ENCODE results near the gene DMXL1. TPM values are rescaled to one million over a fixed set of nuclear protein-coding genes. Genes with fewer than 3 reads are reported as not detected.
A peak's percentile ranks its signal among the peaks of the same experiment; 100 is the strongest.

Gene DMXL1
- total RNA-seq, 2 donors from 2014 or later, result 47.8 to 51.8 TPM

DNA sequence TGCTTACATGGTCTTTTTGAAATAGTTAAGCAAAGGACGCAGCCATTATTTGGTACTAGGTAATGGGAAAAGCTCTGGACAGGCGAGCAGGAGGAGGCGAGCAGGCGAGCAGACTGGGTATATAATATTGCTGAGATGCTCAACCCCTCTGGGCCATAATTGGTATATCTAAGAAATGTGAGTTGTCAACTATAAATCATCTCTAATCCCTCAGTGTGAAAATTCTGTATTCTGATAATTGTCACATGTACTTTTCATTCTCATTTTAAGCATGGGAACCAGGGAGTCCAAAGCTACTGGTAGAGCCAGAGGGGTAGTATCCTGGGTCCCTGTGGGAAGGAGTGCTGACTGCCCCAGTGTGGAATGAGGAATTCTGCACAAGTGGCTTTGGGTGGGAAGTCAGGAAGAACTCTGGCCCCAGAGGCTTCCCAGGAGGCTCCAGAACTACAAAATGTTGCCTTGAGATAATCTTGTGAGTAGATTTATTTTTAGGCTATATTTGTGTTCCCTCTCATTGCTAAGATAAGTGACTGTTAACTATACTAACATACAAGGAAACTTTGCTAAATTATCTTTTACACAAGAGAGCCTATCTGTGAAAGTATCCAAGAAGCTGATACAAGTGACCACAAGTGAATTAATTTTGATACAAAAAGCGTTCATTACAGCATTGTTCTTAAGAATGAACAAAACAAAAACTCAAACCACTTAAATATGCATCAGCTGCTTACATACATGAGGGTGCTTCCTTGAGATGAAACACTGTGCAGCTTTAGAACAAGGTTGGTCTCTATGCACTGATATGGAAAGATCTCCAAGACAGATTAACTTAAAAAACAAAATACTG lies 214.4 kb downstream of the DMXL1 start:
- peaks cover 5% of the 10 kb centered on the region for H3K36me3 Mint-ChIP-seq (ENCODE audit: low read depth)
- no peak overlapping the region for H3K4me3 Mint-ChIP-seq
- no peak for DNase-seq
- H3K27me3 ChIP-seq (ENCODE audit: control insufficient read depth, insufficient read depth, low read length, poor library complexity, severe bottlenecking), result no peaks in the 10 kb centered on the region
- H3K4me1 ChIP-seq (ENCODE audit: control insufficient read depth, insufficient read depth, low read length), result peaks cover 34% of the 10 kb centered on the region
- peak overlapping the region; percentile 50 for H3K4me3 ChIP-seq (ENCODE audit: low read length)
- no peak overlapping the region for H3K9ac ChIP-seq (ENCODE audit: extremely low read depth, low read length, poor library complexity, severe bottlenecking)
- H3K27me3 Mint-ChIP-seq (ENCODE audit: insufficient read depth), result no peaks in the 10 kb centered on the region
- H3K27ac ChIP-seq (ENCODE audit: low read depth, low read length), result no peak overlapping the region
- H3K9me3 ChIP-seq (ENCODE audit: control insufficient read depth, low read length), result no peaks in the 10 kb centered on the region
- TF ChIP-seq, protein P1, sequence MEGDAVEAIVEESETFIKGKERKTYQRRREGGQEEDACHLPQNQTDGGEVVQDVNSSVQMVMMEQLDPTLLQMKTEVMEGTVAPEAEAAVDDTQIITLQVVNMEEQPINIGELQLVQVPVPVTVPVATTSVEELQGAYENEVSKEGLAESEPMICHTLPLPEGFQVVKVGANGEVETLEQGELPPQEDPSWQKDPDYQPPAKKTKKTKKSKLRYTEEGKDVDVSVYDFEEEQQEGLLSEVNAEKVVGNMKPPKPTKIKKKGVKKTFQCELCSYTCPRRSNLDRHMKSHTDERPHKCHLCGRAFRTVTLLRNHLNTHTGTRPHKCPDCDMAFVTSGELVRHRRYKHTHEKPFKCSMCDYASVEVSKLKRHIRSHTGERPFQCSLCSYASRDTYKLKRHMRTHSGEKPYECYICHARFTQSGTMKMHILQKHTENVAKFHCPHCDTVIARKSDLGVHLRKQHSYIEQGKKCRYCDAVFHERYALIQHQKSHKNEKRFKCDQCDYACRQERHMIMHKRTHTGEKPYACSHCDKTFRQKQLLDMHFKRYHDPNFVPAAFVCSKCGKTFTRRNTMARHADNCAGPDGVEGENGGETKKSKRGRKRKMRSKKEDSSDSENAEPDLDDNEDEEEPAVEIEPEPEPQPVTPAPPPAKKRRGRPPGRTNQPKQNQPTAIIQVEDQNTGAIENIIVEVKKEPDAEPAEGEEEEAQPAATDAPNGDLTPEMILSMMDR (conservative IDR thresholded peaks at IDR 0.05), result no peak
- no peak overlapping the region for H3K27ac Mint-ChIP-seq
- peaks cover 72% of the 10 kb centered on the region for H3K4me1 Mint-ChIP-seq
- no peaks in the 10 kb centered on the region for H3K36me3 ChIP-seq (ENCODE audit: control insufficient read depth, insufficient read depth, low read length)
- no peaks in the 10 kb centered on the region for H3K9me3 Mint-ChIP-seq
- WGBS, 2 experiments (ENCODE audit: insufficient coverage in 1 of 2, insufficient read length in 1 of 2), result 88 to 92% methylated on average over 4 to 5 of the region's 5 CpGs

DNA sequence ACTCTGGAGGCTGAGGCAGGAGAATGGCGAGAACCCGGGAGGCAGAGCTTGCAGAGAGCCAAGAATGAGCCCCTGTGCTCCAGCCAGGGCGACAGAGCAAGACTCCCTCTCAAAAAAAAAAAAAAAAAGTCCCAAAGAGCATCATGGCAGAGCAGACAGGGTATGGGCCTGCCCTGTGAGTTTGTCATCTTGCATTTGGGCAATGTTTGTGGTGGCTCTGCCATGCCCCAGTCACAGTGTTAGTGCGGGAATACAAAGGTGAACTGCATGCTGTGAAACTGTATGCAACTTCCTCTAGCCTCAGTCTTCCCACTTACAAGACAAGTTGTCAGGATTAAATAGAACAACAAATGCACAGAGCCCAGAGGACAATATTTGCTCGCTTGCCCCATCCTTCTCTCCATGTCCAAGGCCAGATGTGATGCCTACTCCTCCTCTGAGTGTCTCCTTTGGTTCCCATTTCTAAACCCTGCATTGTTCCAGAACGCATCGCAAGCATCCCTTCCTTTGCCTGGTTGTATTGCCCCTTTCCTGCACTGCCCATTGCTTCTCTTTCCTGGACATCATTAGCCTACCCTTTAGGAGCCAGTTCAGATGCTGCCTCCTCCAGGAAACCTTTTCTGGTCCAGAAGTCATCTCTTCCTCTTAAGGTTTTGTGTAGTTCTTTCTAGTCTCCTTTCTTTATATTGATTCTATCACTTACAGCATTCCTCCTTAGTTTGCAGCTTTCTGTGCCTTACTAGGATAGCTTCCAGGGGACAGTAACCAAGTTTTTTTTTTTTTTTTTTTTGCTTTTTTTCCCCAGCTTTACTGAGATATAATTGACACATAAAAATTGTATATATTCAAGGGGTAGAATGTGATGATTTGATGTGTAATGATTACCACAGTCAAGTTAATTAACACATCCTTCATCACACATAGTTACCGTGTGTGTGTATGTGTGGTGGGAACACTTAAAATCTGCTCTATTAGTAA lies 215.9 kb downstream of the DMXL1 start:
- H3K9ac ChIP-seq (ENCODE audit: extremely low read depth, low read length, poor library complexity, severe bottlenecking), result no peak overlapping the region
- no peaks in the 10 kb centered on the region for H3K36me3 ChIP-seq (ENCODE audit: control insufficient read depth, insufficient read depth, low read length)
- H3K27me3 ChIP-seq (ENCODE audit: control insufficient read depth, insufficient read depth, low read length, poor library complexity, severe bottlenecking), result no peaks in the 10 kb centered on the region
- H3K4me3 Mint-ChIP-seq, result no peak overlapping the region
- DNase-seq, result no peak
- no peaks in the 10 kb centered on the region for H3K9me3 ChIP-seq (ENCODE audit: control insufficient read depth, low read length)
- TF ChIP-seq, protein P1 (conservative IDR thresholded peaks at IDR 0.05), result no peak
- H3K27ac Mint-ChIP-seq, result peak overlapping the region; percentile 73
- H3K4me1 ChIP-seq (ENCODE audit: control insufficient read depth, insufficient read depth, low read length), result peaks cover 41% of the 10 kb centered on the region
- peaks cover 79% of the 10 kb centered on the region for H3K4me1 Mint-ChIP-seq
- no peaks in the 10 kb centered on the region for H3K27me3 Mint-ChIP-seq (ENCODE audit: insufficient read depth)
- 91 to 98% methylated on average over 6 to 7 of the region's 8 CpGs for WGBS, 2 experiments (ENCODE audit: insufficient coverage in 1 of 2, insufficient read length in 1 of 2)
- H3K27ac ChIP-seq (ENCODE audit: low read depth, low read length), result no peak overlapping the region
- no peaks in the 10 kb centered on the region for H3K9me3 Mint-ChIP-seq
- H3K4me3 ChIP-seq (ENCODE audit: low read length), result no peak overlapping the region
- H3K36me3 Mint-ChIP-seq (ENCODE audit: low read depth), result peaks cover 5% of the 10 kb centered on the region

DNA sequence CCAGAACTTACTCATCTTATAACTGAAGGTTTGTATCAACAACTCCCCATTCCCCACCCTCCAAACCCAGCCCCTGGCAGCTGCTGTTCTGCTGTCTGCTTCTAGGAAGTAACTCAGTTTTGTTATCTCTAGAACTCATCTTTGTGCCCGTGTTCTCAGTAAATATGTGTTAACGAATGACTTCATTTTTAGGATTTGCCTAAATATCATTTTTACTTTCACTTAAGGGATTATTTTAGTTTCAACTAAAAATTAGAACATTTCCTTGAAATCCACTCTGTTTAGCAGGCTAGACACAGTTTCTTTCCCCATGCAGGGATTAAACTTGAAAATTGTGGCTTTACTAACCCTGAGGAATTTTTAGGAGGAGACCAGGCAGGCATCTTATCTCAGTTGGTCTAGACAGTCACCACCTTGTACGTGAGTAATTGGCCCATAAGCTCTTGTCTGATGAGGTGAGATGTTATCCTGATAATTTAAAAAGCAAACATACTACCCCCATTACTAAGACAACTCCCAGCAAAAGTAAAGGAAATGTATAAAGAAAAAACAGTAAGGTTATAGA lies 216.7 kb downstream of the DMXL1 start:
- no peaks in the 10 kb centered on the region for H3K27me3 ChIP-seq (ENCODE audit: control insufficient read depth, insufficient read depth, low read length, poor library complexity, severe bottlenecking)
- Mint-ChIP-seq H3K27ac (peak overlapping the region; percentile 73), H3K4me3 (peak overlapping the region; percentile 12), H3K27me3 (ENCODE audit: insufficient read depth) (no peaks in the 10 kb centered on the region), H3K9me3 (peaks cover under 1% of the 10 kb centered on the region), H3K4me1 (peaks cover 81% of the 10 kb centered on the region), H3K36me3 (ENCODE audit: low read depth) (peaks cover 4% of the 10 kb centered on the region)
- peaks cover 41% of the 10 kb centered on the region for H3K4me1 ChIP-seq (ENCODE audit: control insufficient read depth, insufficient read depth, low read length)
- DNase-seq, result no peak
- no peak overlapping the region for H3K4me3 ChIP-seq (ENCODE audit: low read length)
- H3K27ac ChIP-seq (ENCODE audit: low read depth, low read length), result no peak overlapping the region
- peak overlapping the region; percentile 27 for H3K9ac ChIP-seq (ENCODE audit: extremely low read depth, low read length, poor library complexity, severe bottlenecking)
- no peaks in the 10 kb centered on the region for H3K9me3 ChIP-seq (ENCODE audit: control insufficient read depth, low read length)
- H3K36me3 ChIP-seq (ENCODE audit: control insufficient read depth, insufficient read depth, low read length), result peaks cover under 1% of the 10 kb centered on the region
- TF ChIP-seq, protein P1 (conservative IDR thresholded peaks at IDR 0.05), result no peak
- 43 to 100% methylated on average over 1 to 3 of the region's 3 CpGs for WGBS, 2 experiments (ENCODE audit: insufficient coverage in 1 of 2, insufficient read length in 1 of 2)

Data from endodermal cell (in vitro differentiated cells).